Right hindlimb (tissue), 1 donor: Measurements from ENCODE around the gene LCE3E.
"Not testable (repeated sequence)": the region's sequence is repeated elsewhere in the genome, so short reads cannot be mapped to it uniquely, and the experiment has no call there.

ENCODE experiments used
- DNase-seq: peaks from one replicate; pipeline ENCODE4 v3.0.0-alpha.2; 2018

LCE3E gene

GRCh38 chr1:152566681-152567080, at the start of gene LCE3E:
LCE3E (minus strand) TSS chr1:152566780; CDS start chr1:152566208, 572 bp downstream.
- no peak for DNase-seq

DNA sequence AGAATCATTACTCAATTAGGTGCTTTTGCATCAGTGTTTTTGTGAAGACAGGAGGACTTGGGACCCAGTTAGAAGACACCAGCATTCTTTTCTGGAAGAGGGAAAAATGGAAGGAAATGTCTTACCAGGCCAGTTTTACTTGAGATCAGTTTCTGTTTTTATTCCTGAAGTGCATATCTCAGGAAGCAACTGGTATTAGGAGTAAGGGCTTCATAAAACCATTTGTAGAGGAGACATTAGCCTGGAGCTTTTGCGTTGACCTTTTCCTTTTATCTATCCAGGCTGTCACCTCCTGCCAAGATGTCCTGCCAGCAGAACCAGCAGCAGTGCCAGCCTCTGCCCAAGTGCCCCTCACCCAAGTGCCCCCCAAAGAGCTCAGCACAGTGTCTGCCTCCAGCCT, 46.9 kb upstream of the LCE3E start, which contains the start of gene LCE3B:
Gene LCE3B, plus strand, starts transcription at position 301 of the 400 bp plus-strand sequence. Its CDS starts 0 bp downstream, at position 301.
- DNase-seq, result no peak

GRCh38 chr1:152599934-152600333, 33.4 kb upstream of the LCE3E start, which contains the start of gene LCE3C:
LCE3C (plus strand) TSS chr1:152600234; CDS start chr1:152600732, 498 bp downstream.
- no peak for DNase-seq

GRCh38 chr1:152596986-152597385, 30.4 kb upstream of the LCE3E start:
- DNase-seq, result no peak

GRCh38 chr1:152585586-152585985, 19.0 kb upstream of the LCE3E start:
- no peak for DNase-seq

DNA sequence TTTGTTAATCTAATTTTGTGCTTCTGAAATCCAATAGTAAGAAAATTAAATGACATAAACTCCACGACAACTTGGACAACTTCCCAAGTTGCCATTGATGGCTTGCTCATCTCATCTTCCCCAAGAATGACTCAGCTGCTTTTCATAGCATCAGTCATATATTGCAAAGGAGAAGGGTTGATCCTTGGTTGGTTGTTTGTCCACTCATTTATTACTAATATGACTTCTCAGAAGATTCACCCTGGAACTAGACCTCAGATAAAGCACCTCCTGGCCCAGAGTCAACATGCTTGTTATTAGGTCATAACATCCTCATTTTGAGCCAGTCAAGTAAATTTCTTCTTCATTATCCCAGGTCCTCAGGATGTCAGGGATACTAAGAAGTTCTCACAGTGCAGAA, 16.1 kb upstream of the LCE3E start:
- no peak for DNase-seq

GRCh38 chr1:152580433-152580832, 13.9 kb upstream of the LCE3E start, which contains the start of gene LCE3D:
LCE3D (minus strand) TSS chr1:152580516; CDS start chr1:152579936, 580 bp downstream.
- DNase-seq, result no peak

- DNase-seq, result not testable (repeated sequence)
Measured at GRCh38 chr1:152579526-152579925, 12.9 kb upstream of the LCE3E start.

GRCh38 chr1:152577168-152577567, 10.6 kb upstream of the LCE3E start:
- DNase-seq, result no peak

DNA sequence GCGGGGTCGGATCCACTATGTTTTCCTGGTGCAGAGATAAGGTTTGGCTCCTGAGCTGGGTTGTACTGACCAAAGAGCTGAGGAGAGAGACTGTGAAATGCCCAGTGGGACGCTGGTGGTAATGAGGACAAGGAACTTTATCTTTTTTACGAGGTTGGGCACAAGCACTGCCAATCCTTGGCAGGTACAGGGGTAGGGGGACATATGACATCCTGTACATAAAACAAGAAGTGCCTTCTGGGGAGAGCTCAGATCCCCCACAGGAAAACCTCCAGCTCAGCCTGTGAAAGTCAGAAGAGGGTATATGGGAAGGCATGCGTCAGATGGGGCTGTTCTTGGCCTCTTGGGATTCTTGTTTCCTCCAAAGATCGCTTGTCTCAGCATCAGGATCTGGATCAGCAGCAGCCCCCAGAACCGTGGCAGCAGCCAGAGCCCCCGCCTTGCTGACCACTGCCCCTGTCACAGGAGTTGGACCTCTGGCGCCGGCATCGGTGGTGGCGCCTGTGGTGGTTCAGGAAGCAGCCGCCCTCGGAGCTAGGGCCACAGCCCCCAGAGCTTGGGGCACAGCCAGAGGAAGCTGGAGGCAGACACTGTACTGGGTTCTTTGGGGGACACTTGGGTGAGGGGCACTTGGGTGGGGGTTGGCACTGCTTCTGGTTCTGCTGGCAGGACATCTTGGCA, 905 bp downstream of the LCE3E start:
- no peak for DNase-seq

DNA sequence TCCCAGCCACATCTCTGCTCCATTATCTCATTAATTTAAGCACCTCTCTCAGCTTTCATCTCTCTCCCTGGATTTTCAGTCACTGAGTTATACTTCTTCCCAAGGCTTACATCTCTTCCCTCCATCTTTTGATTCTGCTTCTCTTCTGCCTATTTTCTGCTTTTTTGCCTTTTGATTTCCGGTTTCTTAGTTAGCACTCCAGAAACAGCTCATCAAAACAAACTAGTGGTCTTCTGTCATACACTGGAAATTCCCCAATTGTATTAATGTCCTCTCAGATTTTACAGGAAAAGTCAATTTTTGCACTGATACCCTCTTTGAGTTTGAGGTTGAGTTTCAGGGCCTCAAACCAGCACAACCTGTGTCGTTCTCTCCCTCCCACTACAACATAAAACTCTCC, 1.5 kb downstream of the LCE3E start:
- no peak for DNase-seq

GRCh38 chr1:152548358-152548757, 18.2 kb downstream of the LCE3E start:
- not testable (repeated sequence) for DNase-seq

GRCh38 chr1:152546704-152547103, 19.9 kb downstream of the LCE3E start:
- no peak for DNase-seq

DNA sequence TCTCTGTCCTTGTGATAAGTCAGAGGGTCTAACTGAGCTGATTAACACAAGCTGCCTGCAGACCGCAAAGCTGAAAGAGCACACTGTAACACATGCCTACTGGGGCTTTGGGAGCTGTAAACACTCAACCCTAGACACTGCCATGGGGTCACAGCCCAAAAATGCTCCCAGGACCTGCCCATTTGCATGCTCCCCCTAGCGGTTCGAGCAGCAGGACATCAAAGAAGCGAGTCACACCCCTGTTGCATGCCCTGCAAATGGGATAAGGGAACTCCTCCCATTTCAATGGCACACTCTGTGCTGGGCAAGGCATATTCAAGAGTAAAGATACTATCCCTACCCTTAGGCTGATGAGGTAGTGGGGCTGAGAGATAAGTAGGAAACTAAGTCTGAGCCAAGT, 22.8 kb downstream of the LCE3E start:
- no peak for DNase-seq

DNA sequence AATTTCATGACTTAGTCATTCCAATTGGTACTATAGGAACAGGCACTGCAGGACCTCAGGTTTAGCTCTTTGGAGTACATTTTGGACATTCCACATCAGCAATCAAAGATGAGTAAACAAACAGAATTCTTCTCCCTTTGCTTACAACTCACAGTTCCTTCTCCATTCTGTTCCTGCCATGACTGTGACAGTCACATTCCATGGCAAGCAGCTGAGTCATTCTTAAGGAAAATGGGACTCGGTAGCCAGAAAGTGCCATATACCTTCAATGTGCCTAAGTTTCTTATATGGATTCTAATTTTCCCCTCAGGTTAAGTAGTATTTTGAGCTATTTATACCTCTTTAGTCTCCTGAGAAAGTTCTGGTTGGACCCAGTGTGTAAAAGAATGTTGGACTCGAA, 26.7 kb downstream of the LCE3E start:
- no peak for DNase-seq

- DNase-seq, result no peak
Measured at GRCh38 chr1:152537496-152537895, 29.1 kb downstream of the LCE3E start.

GRCh38 chr1:152535774-152536173, 30.8 kb downstream of the LCE3E start:
- DNase-seq, result no peak

- no peak for DNase-seq
Measured at GRCh38 chr1:152533327-152533938, 33.1 kb downstream of the LCE3E start.

DNA sequence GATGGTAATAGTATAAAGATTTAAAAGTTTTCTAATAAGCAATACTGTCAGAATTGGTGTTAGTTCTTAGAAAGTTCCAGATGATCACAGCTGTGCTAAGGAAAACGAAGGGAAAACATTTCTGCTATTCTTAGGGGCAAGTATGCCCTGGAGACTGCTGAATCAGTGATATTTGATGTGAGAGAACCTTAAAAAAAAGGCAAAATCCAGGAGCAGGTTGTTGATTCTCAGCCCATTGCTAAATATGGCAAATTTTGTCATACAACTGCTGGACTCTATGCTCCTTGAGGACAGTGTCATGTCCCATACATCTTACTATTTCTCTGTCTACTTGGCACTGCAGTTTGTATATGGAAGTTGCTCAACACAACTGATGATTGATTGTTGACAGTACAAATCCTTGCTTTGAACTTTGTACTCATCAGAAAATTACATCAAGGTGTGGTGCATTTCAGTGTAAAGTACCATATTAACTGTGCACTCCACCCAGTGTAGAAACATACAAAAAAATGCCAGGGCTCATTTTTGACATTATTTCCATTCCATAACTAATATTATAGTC, 41.4 kb downstream of the LCE3E start:
- DNase-seq, result no peak

DNA sequence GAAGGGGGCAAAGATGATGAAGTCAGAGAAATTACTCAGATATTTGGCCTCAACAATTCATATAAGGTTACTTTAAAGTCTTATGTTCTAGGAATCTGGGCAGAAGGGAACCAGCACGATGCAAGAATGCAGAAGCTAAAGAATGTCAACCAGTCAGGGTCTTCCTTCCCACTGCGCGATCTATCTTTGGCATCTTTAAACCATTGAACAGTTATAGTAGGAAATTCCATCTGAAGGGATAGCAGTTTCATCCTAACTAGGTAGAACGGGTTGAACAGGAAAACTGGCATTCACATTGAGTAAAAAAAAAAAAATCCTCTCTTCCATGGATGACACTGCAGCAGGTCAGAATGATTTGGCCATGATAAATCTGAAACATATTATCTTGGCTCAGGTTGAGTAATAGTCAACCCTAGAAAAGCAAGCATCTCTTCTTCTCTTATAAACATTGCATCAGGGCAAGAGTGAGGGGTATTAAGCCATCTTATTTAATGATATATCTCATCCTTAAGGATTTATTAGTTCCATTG, 46.0 kb downstream of the LCE3E start:
- DNase-seq, result no peak

DNA sequence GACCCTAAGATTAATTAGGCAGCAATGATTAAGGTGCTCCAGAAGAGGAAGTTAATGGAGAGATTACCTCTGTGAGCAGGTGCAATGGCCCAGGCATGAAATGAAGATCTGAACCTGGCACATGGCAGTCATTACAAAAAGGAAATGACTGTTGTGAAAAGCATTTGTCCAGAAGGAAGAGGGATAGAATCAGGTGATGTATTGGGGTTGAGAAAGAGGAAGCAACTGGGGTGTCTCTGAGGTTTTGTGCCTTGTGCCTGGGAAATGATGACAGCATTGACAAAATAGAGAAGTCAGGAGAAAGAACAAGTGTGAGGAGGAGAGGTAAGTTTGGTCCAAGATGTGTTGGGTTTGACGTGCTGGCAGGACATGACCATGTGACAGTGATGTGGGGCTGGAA, 46.7 kb downstream of the LCE3E start:
- DNase-seq, result no peak

GRCh38 chr1:152517237-152517811, 49.3 kb downstream of the LCE3E start:
- DNase-seq, result no peak

GRCh38 chr1:152516082-152516481, 50.5 kb downstream of the LCE3E start:
- DNase-seq, result no peak
